ENCODE results near the gene KLF9. TPM values are rescaled to one million over a fixed set of nuclear protein-coding genes. Genes with fewer than 3 reads are reported as not detected.
A peak's percentile ranks its signal among the peaks of the same experiment; 100 is the strongest.

The KLF9 gene
- total RNA-seq, 2 donors from 2014 or later = 26.7 to 55.2 TPM

- intact Hi-C loops (cut with DNase I, micrococcal nuclease) = loop anchor here in 1 of 2 donors (10.0 kb wide), 1 partner anchor 57 kb away; no protein-coding TSS in a partner anchor
- ATAC-seq (no peak), DNase-seq (no peak)
These were observed 12.9 kb upstream of the KLF9 start for GRCh38 chr9:70427161-70427945.

DNA sequence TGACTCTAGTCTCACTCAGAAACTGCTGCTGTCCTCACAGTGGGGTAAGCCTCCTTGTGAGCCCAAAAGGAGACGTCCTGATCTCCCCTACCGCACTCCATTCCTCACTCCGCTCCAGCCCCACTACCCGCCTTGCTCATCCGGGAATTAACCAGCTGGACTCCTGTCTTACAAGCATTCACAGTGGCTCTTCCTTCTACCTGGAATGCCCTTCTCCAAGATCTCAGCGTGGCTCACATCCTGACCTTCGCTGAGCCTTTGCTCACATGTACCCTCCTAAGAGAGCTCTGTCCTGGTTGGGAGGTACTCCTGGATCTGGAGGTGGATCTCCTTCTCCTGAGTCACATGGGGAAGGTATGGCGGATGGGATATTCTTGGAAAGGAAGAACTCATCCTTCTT is 10.7 kb upstream of the KLF9 start:
- ATAC-seq = no peak
- intact Hi-C loops (cut with DNase I, micrococcal nuclease) = loop anchor here in 1 of 2 donors (10.0 kb wide), 1 partner anchor 60 kb away; no protein-coding TSS in a partner anchor
- no peak for DNase-seq

GRCh38 chr9:70422371-70423043 is 8.1 kb upstream of the KLF9 start:
- ATAC-seq (no peak), DNase-seq (no peak)
- intact Hi-C loops (cut with DNase I, micrococcal nuclease) = loop anchor here in 1 of 2 donors (10.0 kb wide), 1 partner anchor 62 kb away; no protein-coding TSS in a partner anchor

DNA sequence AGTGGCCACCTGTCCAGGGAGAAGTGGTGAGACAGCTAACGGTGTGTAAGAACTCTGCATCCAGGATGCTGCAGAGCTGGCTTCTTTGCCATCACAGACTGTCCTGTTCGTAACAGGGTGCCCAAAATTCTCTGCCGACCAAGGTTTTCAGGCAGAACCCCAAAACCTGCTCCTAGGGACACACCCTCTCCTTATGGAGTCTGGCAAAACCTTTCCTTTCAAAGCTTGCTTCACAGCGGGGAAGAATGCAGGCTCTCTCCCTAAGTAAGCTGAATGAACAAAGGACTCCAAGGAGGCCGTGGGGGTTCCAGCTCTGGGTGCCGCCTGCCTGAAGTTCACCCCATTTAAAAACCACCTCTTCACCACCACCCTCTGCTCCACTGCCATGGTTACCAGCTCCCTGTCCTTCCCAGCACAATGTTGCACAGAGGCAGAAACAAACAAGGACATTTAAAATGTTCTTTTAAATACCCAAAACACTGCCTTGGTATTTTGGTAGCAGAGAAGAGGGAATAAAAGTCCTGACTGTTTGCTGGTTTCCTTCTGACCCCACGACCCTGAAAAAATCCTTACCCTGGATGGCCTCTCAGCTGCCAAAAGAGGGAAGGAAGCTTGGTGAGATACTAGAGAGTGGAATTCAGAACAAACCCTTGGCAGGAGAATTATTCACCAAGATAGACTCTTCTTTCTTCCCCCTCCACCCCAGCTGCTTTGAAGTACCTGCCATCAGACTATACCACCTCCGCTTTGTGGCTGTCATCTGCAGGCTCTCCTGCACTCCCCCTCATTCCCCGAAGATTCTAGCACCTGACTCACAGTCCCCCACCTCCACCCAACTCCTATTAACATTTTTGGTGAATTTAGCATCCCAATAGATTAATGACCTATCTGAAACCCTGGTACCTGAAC is 7.1 kb upstream of the KLF9 start:
- intact Hi-C loops (cut with DNase I, micrococcal nuclease) = loop anchor here in 1 of 2 donors (10.0 kb wide), 1 partner anchor 63 kb away; no protein-coding TSS in a partner anchor
- ATAC-seq = no peak
- peak in 1 of 2 donors; percentile 31 for DNase-seq

DNA sequence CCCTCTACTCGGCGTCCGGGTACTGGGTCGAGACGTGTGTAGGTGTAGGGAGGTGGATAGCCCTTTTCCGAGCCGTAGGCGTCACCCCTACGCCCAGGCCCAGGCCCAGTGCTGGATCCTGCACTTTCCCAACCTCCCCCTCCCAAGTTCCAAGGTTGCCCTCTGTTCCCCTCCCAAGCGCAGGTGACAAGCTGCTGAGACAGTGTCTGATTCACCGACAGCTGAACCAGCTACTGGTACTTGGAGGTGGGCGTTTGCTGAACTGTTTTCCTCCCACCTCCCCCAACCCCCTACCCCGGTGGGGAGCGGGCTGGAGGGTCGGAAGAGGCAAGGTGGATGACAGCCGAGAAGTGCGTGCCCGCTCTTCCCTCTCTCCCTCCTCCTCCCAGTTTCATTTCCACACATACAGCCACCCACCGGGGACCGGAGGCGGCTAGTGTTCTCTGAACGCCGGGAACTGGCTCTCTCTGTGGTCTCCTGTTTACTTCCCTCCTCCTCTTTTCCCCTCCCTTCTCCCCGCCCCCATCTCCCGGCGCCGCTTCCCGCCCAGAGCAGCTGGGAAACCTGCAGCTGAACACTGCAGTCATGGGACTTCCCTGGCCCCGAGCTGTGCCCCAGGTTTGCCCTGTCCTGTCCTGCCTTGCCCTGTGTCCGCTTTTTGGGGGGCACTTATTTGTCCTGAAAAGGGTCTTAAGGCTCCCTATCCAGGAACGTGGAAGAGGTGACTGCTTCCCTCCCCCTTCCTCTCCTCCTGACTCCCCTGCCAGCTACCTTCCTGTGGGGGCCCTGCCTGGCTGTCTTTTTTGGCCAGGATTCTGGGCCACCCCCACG is 6.2 kb upstream of the KLF9 start:
- DNase-seq (peak; percentile 90 to 97), ATAC-seq (peak; percentile 43)
- intact Hi-C loops (cut with DNase I, micrococcal nuclease) = loop anchor here in 1 of 2 donors (10.0 kb wide), 1 partner anchor 64 kb away; no protein-coding TSS in a partner anchor

DNA sequence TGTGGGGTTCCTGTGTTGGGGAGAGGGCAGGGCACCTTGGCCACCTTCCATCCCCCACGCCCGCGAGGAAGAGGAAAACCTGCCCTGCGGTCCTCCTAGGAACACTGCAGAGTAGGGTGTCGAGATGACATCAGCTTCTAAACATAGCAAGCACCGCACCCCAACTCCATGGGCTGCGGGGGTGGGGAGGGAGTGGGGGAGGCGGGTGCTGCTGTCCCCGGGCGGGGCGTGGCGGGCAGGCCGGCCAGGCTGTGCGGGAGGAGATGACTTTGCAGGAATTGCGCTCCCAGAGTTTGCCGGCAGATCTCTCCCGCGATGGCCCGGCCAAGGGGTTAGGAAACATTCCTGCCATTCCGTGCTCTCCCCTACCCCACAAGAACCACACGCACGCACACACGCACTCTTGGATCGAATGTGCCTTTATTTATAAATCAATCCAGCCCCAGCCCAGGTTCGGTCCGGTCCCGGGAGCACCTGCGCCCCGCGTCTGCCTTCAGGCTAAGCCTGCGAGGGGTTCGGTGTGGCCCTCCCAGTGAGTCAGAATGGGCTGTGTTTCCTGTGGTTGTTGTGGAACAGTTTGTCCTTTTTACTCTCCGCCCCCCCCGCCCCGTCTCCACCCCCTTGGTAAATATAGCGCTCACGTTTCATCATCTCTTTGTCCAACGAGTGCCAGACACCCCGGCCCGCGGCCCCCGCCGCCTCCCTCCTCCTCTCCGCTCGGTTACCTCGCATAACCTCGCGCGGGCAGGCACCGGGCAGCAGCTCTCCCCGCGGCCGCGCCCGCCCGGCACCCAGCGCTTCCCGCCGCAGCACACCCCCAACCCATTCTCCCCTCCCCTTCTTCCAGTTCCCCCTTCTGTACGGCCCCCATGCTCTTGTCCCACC is 5.3 kb upstream of the KLF9 start:
- peak; percentile 94 to 97 for DNase-seq
- intact Hi-C loops (cut with DNase I, micrococcal nuclease) = loop anchor here (5.0 to 10.0 kb wide), 3 partner anchors 63 to 183 kb away; no protein-coding TSS in a partner anchor
- ATAC-seq = peak; percentile 62

DNA sequence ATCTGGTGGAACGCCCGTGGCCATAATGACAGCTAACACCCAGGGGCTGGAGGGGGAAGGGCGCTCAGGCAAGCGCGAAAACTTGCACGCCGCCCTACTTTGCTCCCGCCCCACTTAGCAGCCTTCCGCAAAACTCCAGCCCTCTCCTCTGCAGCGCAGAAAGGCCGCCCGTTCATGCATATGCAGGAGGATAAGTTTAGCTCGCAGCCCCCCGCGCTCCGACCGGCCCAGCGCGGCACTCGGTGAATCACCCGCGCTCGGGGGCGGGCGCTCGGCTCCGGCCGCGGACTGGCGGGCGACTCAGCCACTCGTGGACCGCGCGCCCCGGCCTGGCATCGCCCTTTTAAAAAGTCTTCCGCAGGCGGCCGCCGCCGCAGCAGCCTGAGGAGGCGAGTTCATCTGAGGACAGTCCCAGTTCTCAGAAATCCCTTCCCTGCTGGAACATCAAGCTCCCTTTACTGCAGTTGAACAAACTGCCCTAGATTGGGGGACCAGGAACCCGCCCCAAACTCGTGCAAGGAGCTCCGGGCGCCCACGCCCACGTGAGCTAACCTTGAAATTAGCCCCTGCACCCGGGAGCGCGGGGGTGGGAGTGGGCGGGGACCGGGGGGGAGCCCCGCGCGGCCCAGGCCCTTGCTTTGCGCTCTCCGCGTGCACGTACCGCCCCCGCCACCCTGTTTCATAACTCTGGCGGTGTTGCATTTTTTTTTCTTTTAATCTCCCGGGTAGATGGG is 4.5 kb upstream of the KLF9 start:
- intact Hi-C loops (cut with DNase I, micrococcal nuclease) = loop anchor here in 1 of 2 donors (5.0 kb wide), 2 partner anchors 63 to 183 kb away; no protein-coding TSS in a partner anchor
- peak; percentile 93 to 97 for DNase-seq
- peak; percentile 56 for ATAC-seq

GRCh38 chr9:70415476-70415875 is 1.0 kb upstream of the KLF9 start:
- ATAC-seq (no peak), DNase-seq (no peak)
- intact Hi-C loops (cut with DNase I, micrococcal nuclease) = loop anchor here in 1 of 2 donors (5.0 kb wide), 2 partner anchors 67 to 187 kb away; no protein-coding TSS in a partner anchor

DNA sequence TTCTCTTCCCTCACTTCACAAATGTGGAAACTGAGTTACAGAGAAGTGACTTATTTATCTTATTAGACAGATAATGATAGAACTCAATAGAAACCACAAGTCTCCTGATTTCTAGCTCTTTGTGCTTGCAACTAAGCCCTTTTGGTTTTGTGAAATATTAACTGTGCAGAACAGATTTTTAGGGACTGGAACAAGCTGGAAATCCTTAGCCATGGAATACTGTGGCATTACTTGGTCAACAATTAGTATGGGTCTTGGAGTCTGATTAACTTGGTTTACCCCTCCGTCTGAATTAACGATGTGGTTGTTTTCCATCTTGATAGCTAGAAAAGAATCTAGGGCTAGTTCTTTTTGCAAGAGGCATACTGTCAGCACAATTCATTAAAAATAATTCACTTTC is 584 bp upstream of the KLF9 start:
- ATAC-seq (no peak), DNase-seq (no peak)
- intact Hi-C loops (cut with DNase I, micrococcal nuclease) = loop anchor here in 1 of 2 donors (5.0 kb wide), 2 partner anchors 67 to 187 kb away; no protein-coding TSS in a partner anchor

DNA sequence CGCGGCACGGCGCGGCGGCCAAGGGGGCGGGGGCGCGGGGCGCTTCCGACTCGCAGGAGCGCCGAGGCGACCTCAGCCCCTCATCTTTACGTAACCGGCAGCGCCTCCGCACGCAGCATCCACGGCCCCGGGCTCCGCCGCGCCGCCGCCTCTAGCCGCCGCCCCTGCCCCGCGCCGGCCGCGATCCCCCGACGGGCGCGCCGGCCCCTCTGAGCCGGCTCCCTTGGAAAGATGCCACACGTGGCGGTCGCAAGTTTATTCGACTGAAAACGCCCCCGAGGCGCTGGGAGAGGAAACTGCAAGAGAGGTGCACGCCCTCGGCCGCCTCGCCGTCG is 1.0 kb downstream of the KLF9 start:
- intact Hi-C loops (cut with DNase I, micrococcal nuclease) = no loop called here
- no peak for DNase-seq
- ATAC-seq = peak; percentile 11

DNA sequence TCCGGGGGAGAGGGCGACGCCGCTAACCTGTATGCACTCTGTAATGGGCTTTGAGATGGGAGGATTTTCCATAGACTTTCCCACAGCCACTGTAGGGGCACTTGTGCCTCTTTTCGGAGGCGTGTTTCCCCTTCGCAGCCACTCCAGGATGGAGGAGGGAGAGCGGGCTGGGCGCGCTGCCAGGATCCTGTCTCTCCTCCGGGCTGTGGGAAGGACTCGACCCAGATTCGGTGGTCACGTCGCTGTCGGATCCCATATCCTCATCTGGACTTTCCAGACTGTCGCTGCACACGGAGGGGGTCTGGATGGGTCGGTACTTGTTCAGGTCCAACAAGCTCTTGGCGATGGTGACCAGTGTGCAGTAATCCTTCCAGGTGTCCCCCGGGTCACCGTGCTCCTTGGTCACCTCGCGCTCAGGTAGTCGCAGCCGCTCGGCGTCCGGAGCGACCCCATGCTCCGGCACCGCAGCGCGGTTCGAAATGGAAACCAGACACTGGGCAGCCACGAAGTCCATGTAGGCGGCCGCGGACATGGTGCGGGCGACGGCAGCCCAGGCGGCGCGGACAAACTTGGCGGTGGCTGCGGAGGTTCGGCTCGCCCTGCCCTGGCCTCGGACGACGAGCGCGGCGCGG is 1.5 kb downstream of the KLF9 start:
- intact Hi-C loops (cut with DNase I, micrococcal nuclease) = no loop called here

GRCh38 chr9:70411930-70412831 is 2.3 kb downstream of the KLF9 start:
- intact Hi-C loops (cut with DNase I, micrococcal nuclease) = no loop called here
- ATAC-seq (peak; percentile 66), DNase-seq (peak; percentile 82 to 93)

More for the DNA sequence above, 1.5 kb downstream of the KLF9 start:
- peak; percentile 38 for ATAC-seq
- peak; percentile 84 to 86 for DNase-seq

GRCh38 chr9:70411121-70411929 is 3.1 kb downstream of the KLF9 start:
- intact Hi-C loops (cut with DNase I, micrococcal nuclease) = no loop called here
- DNase-seq (peak; percentile 62 to 76), ATAC-seq (peak; percentile 24)

DNA sequence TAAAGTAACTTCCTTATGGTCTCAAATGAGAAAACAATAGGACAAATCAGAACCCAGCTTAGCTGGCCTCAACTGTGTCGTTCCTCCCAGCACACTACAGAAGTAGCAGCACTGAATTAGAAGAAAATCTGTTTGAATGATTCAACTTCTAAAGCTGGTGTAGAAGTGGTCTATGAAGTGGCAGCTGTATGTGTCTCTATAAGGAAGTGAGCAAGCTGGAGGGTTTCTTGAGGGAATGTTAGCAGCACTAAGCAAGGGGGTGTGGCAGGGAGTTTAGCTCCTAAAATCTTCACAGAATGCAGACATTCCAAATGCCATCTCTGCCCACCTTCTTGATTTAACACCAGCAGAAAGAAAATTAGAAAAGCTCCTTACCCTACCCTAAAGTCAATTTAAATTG is 4.1 kb downstream of the KLF9 start:
- ATAC-seq (no peak), DNase-seq (no peak)
- intact Hi-C loops (cut with DNase I, micrococcal nuclease) = no loop called here
